ENCODE data around the gene NINJ2. TPM values are rescaled to one million over a fixed set of nuclear protein-coding genes. Genes with fewer than 3 reads are reported as not detected.

Gene NINJ2
- total RNA-seq, 4 donors from 2014 or later = 7.6 to 20.9 (median 12.6) TPM

- DNase-seq (ENCODE audit: low spot score in 2 of 2) = no peak
- TF ChIP-seq, protein P1, sequence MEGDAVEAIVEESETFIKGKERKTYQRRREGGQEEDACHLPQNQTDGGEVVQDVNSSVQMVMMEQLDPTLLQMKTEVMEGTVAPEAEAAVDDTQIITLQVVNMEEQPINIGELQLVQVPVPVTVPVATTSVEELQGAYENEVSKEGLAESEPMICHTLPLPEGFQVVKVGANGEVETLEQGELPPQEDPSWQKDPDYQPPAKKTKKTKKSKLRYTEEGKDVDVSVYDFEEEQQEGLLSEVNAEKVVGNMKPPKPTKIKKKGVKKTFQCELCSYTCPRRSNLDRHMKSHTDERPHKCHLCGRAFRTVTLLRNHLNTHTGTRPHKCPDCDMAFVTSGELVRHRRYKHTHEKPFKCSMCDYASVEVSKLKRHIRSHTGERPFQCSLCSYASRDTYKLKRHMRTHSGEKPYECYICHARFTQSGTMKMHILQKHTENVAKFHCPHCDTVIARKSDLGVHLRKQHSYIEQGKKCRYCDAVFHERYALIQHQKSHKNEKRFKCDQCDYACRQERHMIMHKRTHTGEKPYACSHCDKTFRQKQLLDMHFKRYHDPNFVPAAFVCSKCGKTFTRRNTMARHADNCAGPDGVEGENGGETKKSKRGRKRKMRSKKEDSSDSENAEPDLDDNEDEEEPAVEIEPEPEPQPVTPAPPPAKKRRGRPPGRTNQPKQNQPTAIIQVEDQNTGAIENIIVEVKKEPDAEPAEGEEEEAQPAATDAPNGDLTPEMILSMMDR (IDR thresholded peaks at IDR 0.05) = no peak
- TF ChIP-seq POLR2AphosphoS5 (IDR thresholded peaks at IDR 0.05) = no peak
- H3K27ac ChIP-seq = peak overlapping the region; percentile 96
- no peaks in the 10 kb centered on the region for H3K36me3 ChIP-seq
- no peaks in the 10 kb centered on the region for H3K27me3 ChIP-seq
- WGBS = 75% methylated on average over 3 of the region's 3 CpGs
- H3K4me3 ChIP-seq = no peak overlapping the region
- H3K9me3 ChIP-seq = no peaks in the 10 kb centered on the region
- peaks cover 68% of the 10 kb centered on the region for H3K4me1 ChIP-seq
Observed at GRCh38 chr12:572532-572899, 90.7 kb downstream of the NINJ2 start.

GRCh38 chr12:571795-572531, 91.3 kb downstream of the NINJ2 start:
- DNase-seq (ENCODE audit: low spot score in 2 of 2) = peak in 1 of 2 donors; percentile 78
- Histone ChIP-seq H3K27ac (peak overlapping the region; percentile 96), H3K4me1 (peaks cover 67% of the 10 kb centered on the region), H3K9me3 (no peaks in the 10 kb centered on the region), H3K36me3 (no peaks in the 10 kb centered on the region), H3K4me3 (no peak overlapping the region), H3K27me3 (no peaks in the 10 kb centered on the region)
- TF ChIP-seq POLR2A (IDR thresholded peaks at IDR 0.05) = no peak
- TF ChIP-seq EP300 (IDR thresholded peaks at IDR 0.05) = no peak
- TF ChIP-seq POLR2AphosphoS5 (IDR thresholded peaks at IDR 0.05) = no peak
- 63% methylated on average over 15 of the region's 19 CpGs for WGBS

DNA sequence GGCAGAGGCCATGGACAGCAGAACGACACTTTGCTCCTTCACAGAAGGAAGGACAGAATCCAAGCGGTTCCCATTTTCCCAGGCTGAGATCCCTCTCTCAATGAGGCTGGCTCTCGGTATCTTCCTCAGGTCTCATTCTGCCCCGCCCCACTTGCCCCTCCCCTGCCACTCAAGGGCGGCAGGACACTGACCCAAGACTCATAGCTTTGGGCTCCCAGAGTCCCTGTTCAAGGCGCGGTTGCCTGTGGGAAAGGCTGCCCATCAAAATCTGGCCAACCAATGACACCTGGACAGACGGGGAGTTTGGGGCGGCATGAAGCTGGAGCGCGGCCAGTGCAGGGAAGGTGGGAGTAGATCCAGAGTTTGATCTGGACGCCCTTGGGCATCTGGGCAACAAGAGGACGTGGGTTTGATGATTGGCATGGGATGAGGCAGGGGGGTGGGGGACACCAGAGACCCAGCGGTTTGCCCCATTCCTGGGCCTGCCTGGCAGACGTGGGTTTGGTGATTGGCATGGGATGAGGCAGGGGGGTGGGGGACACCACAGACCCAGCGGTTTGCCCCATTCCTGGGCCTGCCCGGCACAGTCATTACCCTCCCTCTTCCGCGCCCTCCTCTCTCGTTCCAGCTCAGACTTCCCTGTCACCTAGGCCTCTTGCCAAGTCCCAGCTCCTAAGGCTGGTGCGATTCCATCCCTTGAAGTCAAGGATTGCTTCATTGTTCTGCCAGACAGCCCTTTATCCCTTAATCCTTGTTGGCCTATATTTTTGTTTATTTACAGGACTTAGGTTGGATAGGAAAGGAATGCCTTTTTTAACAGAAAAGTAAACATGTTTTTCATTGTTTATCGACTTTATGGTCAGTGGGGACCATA, 92.1 kb downstream of the NINJ2 start:
- Histone ChIP-seq H3K27me3 (no peaks in the 10 kb centered on the region), H3K9me3 (no peaks in the 10 kb centered on the region), H3K4me1 (peaks cover 59% of the 10 kb centered on the region), H3K4me3 (peak overlapping the region; percentile 71), H3K36me3 (no peaks in the 10 kb centered on the region), H3K27ac (peak overlapping the region; percentile 96)
- DNase-seq (ENCODE audit: low spot score in 2 of 2) = peak; percentile 92
- TF ChIP-seq POLR2A (IDR thresholded peaks at IDR 0.05) (no peak), POLR2AphosphoS5 (IDR thresholded peaks at IDR 0.05) (no peak), EP300 (IDR thresholded peaks at IDR 0.05) (no peak)
- TF ChIP-seq, protein P1 (IDR thresholded peaks at IDR 0.05) = no peak
- 28% methylated on average over 19 of the region's 22 CpGs for WGBS

DNA sequence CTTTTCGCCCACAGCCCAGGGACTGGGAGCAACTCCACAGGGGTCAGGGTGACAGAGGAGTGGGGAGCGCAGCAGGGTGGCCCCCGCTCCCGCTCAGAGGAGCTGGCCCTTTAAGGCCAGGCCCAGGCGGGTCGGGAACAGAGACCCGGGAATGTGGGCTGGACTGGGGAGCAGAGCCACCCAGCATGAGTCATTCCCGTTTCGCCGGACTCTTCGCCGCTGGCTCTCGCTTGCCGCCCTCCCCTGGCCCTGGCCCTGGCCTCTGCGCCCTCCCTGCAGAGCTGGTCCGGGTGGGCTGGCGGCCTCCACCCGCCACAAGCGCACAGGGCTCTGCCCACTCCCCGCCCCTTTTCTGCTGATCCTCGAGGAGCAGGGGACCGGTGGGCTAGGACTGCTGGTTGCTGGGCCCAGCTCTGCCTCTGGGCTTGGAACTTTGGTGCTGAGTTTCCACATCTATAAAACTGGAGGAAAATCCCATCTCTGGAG, 92.8 kb downstream of the NINJ2 start:
- Histone ChIP-seq H3K36me3 (no peaks in the 10 kb centered on the region), H3K27ac (peak overlapping the region; percentile 96), H3K27me3 (no peaks in the 10 kb centered on the region), H3K9me3 (no peaks in the 10 kb centered on the region), H3K4me3 (peak overlapping the region; percentile 71), H3K4me1 (peaks cover 52% of the 10 kb centered on the region)
- WGBS = 18% methylated on average over 3 of the region's 22 CpGs
- DNase-seq (ENCODE audit: low spot score in 2 of 2) = peak in 1 of 2 donors; percentile 84
- peak in 1 of 3 donors; percentile 17 for TF ChIP-seq POLR2AphosphoS5 (IDR thresholded peaks at IDR 0.05)
- TF ChIP-seq, protein P1 (IDR thresholded peaks at IDR 0.05) = no peak
- peak in 1 of 2 donors; percentile 6 for TF ChIP-seq POLR2A (IDR thresholded peaks at IDR 0.05)
- TF ChIP-seq EP300 (IDR thresholded peaks at IDR 0.05) = no peak

DNA sequence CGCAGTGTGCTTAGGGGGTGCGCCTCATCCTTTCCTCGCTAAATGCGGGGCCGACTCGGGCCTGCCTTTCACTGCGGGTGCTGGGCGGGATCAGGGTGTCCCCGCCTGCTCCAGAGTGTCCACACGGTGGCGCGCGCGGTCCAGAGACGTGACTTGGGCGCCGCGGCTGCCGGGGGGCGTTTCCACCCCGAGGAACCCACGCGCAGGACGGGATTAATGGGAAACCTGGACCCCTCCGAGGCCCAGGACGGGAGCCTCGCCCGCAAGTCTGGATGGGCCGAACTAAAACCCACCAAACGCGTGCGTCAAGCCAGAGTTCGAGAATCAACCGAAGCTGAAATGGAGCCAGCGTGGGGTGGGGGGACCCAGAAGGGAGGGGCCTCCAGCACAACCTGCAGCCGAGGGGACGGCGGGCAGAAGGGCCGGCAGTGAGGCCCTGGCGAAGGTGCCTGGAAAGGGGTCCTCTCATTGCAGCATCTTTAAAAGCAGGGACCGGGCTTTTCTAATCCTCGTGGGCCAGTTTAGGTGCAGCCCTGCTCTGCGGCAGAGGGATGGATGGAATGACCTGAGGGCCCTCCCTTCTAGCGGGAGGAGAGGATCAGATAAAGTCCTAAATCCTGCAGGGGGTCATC, 93.3 kb downstream of the NINJ2 start:
- H3K36me3 ChIP-seq = no peaks in the 10 kb centered on the region
- TF ChIP-seq POLR2AphosphoS5 (IDR thresholded peaks at IDR 0.05) (peak in 2 of 3 donors; percentile 30 to 83), POLR2A (IDR thresholded peaks at IDR 0.05) (no peak)
- TF ChIP-seq, protein P1 (IDR thresholded peaks at IDR 0.05) = peak; percentile 85 to 94
- peaks cover 47% of the 10 kb centered on the region for H3K4me1 ChIP-seq
- no peaks in the 10 kb centered on the region for H3K27me3 ChIP-seq
- H3K27ac ChIP-seq = peak overlapping the region; percentile 96
- WGBS = 3% methylated on average over 25 of the region's 44 CpGs
- peak; percentile 94 to 95 for DNase-seq (ENCODE audit: low spot score in 2 of 2)
- H3K4me3 ChIP-seq = peak overlapping the region; percentile 71
- no peaks in the 10 kb centered on the region for H3K9me3 ChIP-seq
